NCI-H2029 (cell line): ENCODE results near the gene DECR2.

ENCODE experiments used
- DNase-seq: peaks from one replicate; lab custom pipeline; 2025; lab: John Stamatoyannopoulos, UW

DECR2 gene

DNA sequence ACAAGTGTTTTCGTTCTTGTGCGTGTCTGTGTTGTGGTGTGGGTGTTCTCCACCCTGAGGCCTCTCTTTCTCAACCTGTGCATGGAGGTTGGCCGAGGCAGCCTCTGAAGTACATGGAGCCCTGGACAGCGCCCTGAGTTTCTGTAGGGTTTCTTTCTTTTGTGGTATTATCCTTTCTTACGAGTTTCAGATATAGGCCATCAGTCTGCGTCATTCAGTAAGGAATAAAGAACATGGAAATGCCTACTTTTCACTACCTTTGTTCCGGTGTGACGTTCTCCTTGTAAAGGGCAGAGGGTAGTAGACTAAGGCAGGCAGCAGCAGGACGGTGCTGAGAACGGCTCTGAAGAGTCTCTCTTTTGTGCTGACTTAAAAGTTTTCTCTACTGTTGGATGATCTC lies 42.3 kb downstream of the DECR2 start:
- DNase-seq = no peak

DNA sequence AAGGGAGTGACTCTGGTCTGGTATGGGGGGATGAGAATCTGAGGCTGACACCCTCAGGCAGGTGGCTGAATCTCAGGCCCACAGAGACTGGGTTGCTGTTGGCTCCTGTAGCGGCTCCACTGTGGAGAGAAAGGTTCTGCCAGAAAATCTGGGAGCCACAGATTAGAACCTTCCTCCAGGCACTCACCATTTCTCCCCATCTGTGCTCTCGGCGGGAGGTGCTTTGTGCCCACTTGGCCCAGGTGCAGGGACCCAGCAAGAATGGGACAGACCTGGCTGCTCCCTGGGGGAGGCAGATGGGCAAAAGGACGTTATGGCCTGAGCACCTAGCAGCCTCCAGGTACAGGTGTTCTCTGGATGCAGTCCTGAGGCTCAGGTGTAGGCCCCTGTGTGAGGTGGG lies 43.9 kb downstream of the DECR2 start:
- no peak for DNase-seq

DNA sequence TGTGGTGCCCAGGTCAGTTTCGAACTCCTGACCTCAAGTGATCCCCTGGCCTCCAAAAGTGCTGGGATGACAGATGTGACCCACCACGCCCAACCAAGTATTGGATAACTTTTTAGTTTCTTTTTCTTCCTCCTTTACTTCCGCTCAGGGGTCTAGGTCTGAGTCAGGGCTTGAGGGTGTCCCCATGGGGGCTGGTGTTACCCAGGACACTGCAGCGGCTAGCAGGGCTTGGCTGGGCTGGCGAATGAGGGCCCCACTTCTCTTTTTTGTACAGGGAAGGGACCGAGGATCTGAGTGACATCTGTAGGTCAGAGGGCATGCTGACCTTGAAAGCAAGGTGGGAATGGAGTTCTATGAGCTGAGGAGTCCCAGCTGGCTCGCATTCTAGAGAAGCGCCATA lies 48.7 kb downstream of the DECR2 start:
- no peak for DNase-seq

DNA sequence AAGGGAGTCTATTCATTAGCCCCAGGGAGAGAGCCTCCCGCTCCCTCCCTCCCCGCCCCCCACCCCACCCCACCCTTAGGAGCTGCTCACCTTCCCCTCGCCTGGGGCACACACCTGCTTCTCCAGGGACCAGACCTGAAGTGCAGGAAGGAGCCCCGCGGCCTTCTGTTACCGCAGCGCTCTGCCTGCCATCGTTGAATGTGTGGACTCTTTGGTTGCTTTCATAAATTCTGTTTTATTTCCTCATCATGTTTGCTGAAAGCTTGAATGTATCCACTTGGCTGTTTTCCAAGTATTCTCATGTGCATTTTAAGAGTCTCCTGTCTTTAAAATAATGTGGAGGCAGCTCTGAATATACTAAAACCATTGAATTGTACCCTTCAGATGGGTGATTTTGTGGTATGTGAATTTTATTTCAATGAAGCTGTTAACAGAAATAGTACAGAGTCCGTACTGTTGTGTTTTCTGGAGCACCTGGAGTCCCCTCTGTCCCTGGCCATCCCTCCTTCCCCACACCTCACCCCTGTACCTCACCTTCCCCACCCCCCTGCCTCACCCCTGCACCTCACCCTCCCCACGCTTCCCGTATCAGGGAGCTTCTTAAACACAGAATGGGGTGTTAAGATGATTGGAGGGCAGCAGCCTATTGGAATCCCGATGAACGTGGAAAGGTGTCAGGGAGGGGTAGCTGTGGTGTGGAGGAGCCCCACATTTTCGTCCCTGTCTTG lies 49.3 kb downstream of the DECR2 start:
- DNase-seq = peak; percentile 93

DNA sequence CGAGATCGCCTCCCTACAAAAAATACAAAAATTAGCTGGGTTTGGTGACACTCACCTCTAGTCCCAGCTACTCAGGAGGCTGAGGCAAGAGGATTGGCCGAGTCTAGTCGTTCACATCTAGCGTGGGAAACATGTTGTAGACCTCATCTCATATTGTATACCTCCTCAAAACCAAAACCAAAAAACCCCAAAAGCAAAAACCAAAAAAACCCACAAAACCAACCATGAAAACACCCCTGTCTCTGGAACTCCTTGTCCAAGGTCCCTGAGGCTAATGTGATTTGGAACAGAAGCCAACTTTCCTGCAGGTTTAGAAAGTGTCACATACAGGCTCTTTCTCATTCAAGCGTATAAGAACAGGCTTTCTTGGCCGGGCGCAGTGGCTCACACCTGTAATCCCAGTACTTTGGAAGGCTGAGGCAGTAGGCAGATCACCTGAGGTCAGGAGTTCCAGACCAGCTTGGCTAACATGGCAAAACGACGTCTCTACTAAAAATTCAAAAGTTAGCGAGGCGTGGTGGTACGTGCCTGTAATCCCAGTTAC lies 52.8 kb downstream of the DECR2 start:
- no peak for DNase-seq

DNA sequence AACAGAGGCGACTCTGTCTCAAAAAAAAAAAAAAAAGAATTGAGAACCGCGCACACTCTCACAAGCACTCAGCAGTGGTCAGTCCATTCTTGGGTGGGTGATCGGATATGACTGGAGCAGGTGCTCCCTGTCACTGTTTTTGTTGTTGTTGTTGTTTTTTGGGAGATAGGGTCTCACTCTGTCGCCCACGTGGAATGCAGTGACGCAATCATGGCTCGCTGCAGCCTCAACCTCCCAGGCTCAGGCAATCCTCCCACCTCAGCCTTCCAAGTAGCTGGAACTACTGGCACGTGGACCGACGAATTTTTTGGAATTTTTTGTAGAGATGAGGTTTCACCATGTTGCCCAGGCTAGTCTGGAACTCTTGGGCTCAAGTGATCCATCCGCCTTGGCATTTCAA lies 53.8 kb downstream of the DECR2 start:
- DNase-seq = no peak

DNA sequence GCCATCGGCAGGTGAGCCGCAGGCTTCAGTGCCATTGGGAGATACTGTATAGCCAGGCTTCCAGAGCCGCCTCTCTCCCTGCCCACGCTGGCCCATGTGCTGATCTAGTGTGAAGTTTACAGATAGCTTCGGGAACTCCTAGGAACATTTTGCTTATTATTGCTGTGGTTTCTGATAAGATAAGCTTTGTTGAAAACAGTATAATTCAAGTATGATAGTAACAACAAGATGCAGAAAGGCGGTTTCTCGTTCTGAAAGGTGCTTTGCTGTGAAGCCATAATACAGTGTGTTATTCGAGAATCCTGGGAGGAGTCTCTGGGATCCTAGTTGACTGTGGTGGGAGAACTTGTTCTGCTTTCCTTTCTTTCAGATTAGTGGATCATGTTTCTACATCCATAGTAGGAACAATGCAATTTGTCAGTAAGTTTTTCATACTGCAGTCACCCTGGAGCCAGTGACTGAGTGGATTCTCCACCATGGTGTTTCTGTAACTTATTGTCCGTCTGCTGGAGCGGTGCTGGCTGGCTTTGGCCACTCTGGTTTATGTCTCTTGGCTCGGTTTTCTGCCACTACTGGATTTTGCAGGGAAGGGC lies 55.3 kb downstream of the DECR2 start:
- peak; percentile 67 for DNase-seq

DNA sequence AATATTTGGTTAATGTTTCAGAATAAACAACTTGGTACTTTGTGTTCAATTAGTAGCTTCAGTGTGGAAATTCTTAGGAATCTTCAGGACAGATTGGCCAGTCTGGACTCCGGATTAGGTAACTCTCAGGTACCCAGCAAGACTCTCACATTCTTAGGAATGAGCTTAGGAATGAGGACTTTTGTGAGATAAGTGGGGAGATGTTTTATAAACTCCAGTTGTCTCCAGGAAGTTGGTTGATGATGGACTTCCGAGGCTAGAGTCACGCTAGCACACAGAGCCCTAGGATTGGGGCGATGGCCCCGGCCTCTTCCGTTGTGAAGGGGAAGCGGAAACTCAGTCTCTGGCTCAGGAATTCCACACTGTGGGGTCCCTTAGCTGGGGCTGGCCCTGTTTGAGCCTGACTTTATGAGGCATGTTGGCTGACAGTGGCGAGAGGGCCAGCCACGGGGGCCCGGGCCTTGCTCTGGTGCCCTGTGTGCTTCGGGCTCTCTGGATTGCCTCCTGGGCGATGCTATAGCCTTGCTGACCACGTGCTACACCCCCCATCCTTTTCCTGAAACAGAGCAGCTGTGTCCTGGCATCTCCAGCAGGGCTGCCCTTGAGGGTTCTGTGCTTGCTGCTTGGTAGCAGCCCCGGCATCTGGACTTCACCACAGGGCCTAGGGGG lies 56.2 kb downstream of the DECR2 start:
- no peak for DNase-seq

DNA sequence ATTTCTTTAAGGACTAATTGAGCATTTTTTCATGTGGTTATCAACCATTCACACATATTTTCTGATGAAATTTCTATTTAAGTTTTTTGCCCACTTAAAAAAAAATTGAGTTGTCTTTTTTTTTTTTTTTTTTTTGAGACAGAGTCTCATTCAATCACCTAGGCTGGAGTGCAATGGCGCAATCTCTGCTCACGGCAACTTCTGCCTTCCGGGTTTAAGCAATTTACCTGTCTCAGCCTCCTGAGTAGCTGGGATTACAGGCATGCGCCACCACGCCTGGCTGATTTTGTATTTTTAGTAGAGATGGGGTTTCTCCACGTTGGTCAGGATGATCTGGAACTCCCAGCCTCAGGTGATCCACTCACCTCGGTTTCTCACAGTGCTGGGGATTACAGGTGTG lies 58.1 kb downstream of the DECR2 start:
- no peak for DNase-seq

DNA sequence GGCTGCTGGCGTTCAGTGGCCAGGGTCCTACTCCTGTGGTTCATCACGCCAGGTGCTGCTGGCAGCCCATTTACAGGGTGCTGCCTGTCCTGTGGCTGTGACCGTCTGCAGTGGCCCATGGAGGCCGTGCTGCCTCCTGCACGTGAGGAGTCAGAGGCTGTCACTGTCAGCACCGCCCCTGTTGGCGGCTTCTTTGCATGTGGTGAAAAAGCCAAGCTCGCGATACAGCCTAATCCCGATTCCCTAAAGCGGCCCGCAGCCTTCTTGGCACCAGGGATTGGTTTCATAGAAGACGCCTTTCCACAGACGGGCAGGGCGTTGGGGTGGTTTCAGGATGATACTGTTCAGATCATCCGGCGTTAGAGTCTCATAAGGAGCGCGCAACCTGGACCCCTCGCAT lies 59.1 kb downstream of the DECR2 start:
- no peak for DNase-seq
